K562 (cell line): ENCODE results near the gene KCNK3. TPM values are rescaled to one million over a fixed set of nuclear protein-coding genes. Genes with fewer than 3 reads are reported as not detected.
"Not testable (repeated sequence)": the region's sequence is repeated elsewhere in the genome, so short reads cannot be mapped to it uniquely, and the experiment has no call there.

Source experiments
- BCL6 ChIP-seq: fragments of 250-450 bp; sonication (Bioruptor Pico); IDR thresholded peaks from 2 replicates; pipeline ENCODE4 v1.4.0; 2020
- BCOR ChIP-seq: fragments of 450-650 bp; IDR thresholded peaks from 2 replicates; pipeline ENCODE4 v1.6.1; 2016
- CREB5 ChIP-seq: fragments of 250-450 bp; sonication (Bioruptor Pico); IDR thresholded peaks from 2 replicates; pipeline ENCODE4 v1.5.0; 2020; ENCODE audit warnings: mild to moderate bottlenecking
- DIDO1 ChIP-seq: fragments of 450-650 bp; IDR thresholded peaks from 2 replicates; pipeline ENCODE4 v1.6.1; 2016; ENCODE audit warnings: low read depth, missing biosample characterization, missing genetic modification characterization
- E2F3 ChIP-seq: fragments of 250-450 bp; sonication (Bioruptor Pico); IDR thresholded peaks from 2 replicates; pipeline ENCODE4 v1.4.0; 2020; ENCODE audit warnings: mild to moderate bottlenecking
- GABPA ChIP-seq: fragments of 200-800 bp; sonication (Bioruptor generic); conservative IDR thresholded peaks from 2 replicates; pipeline ENCODE4 v1.6.1; 2016; ENCODE audit warnings: low read depth, missing genetic modification characterization, missing compliant biosample characterization
- HDAC8 ChIP-seq: fragments of 450-650 bp; IDR thresholded peaks from 2 replicates; pipeline ENCODE4 v1.6.1; 2016; ENCODE audit warnings: mild to moderate bottlenecking, missing genetic modification characterization, moderate library complexity, missing compliant biosample characterization
- HMBOX1 ChIP-seq: sonication (generic); IDR thresholded peaks from 2 replicates; pipeline ENCODE4 v1.6.1; 2016
- IRF9 ChIP-seq: fragments of 450-650 bp; IDR thresholded peaks from 2 replicates; pipeline ENCODE4 v1.6.1; 2016; ENCODE audit warnings: missing biosample characterization, missing genetic modification characterization
- L3MBTL2 ChIP-seq: fragments of 450-650 bp; IDR thresholded peaks from 2 replicates; pipeline ENCODE4 v1.6.1; 2016; ENCODE audit warnings: mild to moderate bottlenecking, moderate library complexity
- NR2C2 ChIP-seq, 2 experiments: fragments of 200-800 bp in 1 of 2; sonication (Bioruptor generic) in 1 of 2; sonication (generic) in 1 of 2; formaldehyde crosslinking in 1 of 2; IDR thresholded peaks; 2 replicates each; pipeline versions ENCODE4 v1.6.1 to v1.8.0; 2016 to 2022; ENCODE audit warnings: mild to moderate bottlenecking in 1 of 2, missing compliant biosample characterization in 1 of 2, missing genetic modification characterization in 1 of 2, missing genetic modification reagents in 1 of 2
- RHOXF2B ChIP-seq: fragments of 250-450 bp; sonication (Bioruptor Pico); conservative IDR thresholded peaks from 2 replicates; pipeline ENCODE4 v1.5.1; 2021
- SLC30A9 ChIP-seq: fragments of 250-450 bp; sonication (Bioruptor Pico); IDR thresholded peaks from 2 replicates; pipeline ENCODE4 v1.8.0; 2022; ENCODE audit warnings: mild to moderate bottlenecking, moderate library complexity
- SMARCC2 ChIP-seq: fragments of 450-650 bp; IDR thresholded peaks from 2 replicates; pipeline ENCODE4 v1.6.1; 2017; ENCODE audit warnings: antibody characterized with exemption, moderate library complexity, mild to moderate bottlenecking, low read depth
- SPI1 ChIP-seq: IDR thresholded peaks from 2 replicates; pipeline ENCODE4 v1.6.1; 2011; ENCODE audit warnings: low read depth, low read length, control low read depth, borderline replicate concordance
- TCF3 ChIP-seq: sonication (generic); formaldehyde crosslinking; IDR thresholded peaks from 2 replicates; pipeline ENCODE4 v1.4.0; 2020; ENCODE audit warnings: mild to moderate bottlenecking, missing genetic modification reagents
- TEAD1 ChIP-seq, 2 experiments: fragments of 450-650 bp in 1 of 2; sonication (generic) in 1 of 2; formaldehyde crosslinking; IDR thresholded peaks; 2 replicates each; pipeline versions ENCODE4 v1.4.0 to v1.8.0; 2020 to 2022; ENCODE audit warnings: mild to moderate bottlenecking in 2 of 2, missing genetic modification reagents in 1 of 2
- TRIM24 ChIP-seq, 2 experiments: fragments of 450-650 bp; IDR thresholded peaks; 2 replicates each; pipeline ENCODE4 v1.6.1; 2016
- ZFX ChIP-seq: sonication (generic); formaldehyde crosslinking; IDR thresholded peaks from 2 replicates; pipeline ENCODE4 v1.8.0; 2022; ENCODE audit warnings: mild to moderate bottlenecking, missing genetic modification reagents, moderate library complexity
- ZNF133 ChIP-seq: fragments of 250-450 bp; sonication (Bioruptor Pico); IDR thresholded peaks from 2 replicates; pipeline ENCODE4 v1.4.0; 2020; ENCODE audit warnings: mild to moderate bottlenecking
- ZNF134 ChIP-seq: fragments of 250-450 bp; sonication (Bioruptor Pico); conservative IDR thresholded peaks from 2 replicates; pipeline ENCODE4 v1.4.0; 2020
- ZNF165 ChIP-seq: fragments of 250-450 bp; sonication (Bioruptor Pico); IDR thresholded peaks from 2 replicates; pipeline ENCODE4 v1.4.0; 2020; ENCODE audit warnings: borderline replicate concordance
- ZNF197 ChIP-seq: fragments of 200-800 bp; sonication (Bioruptor generic); IDR thresholded peaks from 2 replicates; pipeline ENCODE4 v1.6.1; 2016; ENCODE audit warnings: low read depth, missing genetic modification characterization, missing compliant biosample characterization
- ZNF696 ChIP-seq: fragments of 250-450 bp; sonication (Bioruptor Pico); conservative IDR thresholded peaks from 2 replicates; pipeline ENCODE4 v1.4.0; 2020; ENCODE audit warnings: mild to moderate bottlenecking, moderate library complexity
- polyA plus RNA-seq, 8 experiments: library from polyadenylated mRNA; depleted of rRNA in 4 of 8; stranded (reverse) in 5 of 8; unstranded in 3 of 8; fragments of >200 nt; fragmentation: Nextera tagmentation in 2 of 8; fragmentation: Illumina TruSeq in 1 of 8; extraction: Ambion mirVana in 2 of 8; extraction: Trizol in 1 of 8; gene quantifications; 2 replicates each; pipeline versions ENCODE4 v1.2.1 to v1.2.3, GENCODE V29; 2011 to 2014; ENCODE audit warnings: inconsistent platforms in 1 of 8, missing spikeins in 1 of 8
- total RNA-seq, 7 experiments: library from RNA; depleted of rRNA in 6 of 7; stranded (reverse); fragments of >200 nt in 6 of 7; fragmentation: Illumina TruSeq in 2 of 7; extraction: Trizol in 2 of 7; gene quantifications; 2 replicates each; pipeline versions ENCODE4 v1.2.1 to v1.2.3, GENCODE V29; 2011 to 2021; ENCODE audit warnings: low replicate concordance in 1 of 7
- TF ChIP-seq, protein P1 (sequence below): fragments of 450-650 bp; formaldehyde crosslinking; conservative IDR thresholded peaks from 2 replicates; pipeline ENCODE4 v1.4.0; 2022; ENCODE audit warnings: mild to moderate bottlenecking, missing genetic modification characterization

Gene KCNK3
- total and polyA plus RNA-seq, 9 of the 15 experiments (the other 6 are each of a cell fraction or from before 2014, with no cell fraction given) = 0.01 to 0.20 (median 0.07) TPM; not detected in 5

GRCh38 chr2:26749787-26750420, 57.4 kb downstream of the KCNK3 start (continued):
- TF ChIP-seq, protein P1, sequence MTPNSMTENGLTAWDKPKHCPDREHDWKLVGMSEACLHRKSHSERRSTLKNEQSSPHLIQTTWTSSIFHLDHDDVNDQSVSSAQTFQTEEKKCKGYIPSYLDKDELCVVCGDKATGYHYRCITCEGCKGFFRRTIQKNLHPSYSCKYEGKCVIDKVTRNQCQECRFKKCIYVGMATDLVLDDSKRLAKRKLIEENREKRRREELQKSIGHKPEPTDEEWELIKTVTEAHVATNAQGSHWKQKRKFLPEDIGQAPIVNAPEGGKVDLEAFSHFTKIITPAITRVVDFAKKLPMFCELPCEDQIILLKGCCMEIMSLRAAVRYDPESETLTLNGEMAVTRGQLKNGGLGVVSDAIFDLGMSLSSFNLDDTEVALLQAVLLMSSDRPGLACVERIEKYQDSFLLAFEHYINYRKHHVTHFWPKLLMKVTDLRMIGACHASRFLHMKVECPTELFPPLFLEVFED (CRISPR knock-in tag) = peak; percentile 28; the same call in 1 of the 2 replicates
- TF ChIP-seq SLC30A9 (CRISPR knock-in tag) (0 out of 2 replicates have a peak, but pooled peaks have one; percentile 76), TCF3 (peak; percentile 69), ZNF133 (CRISPR knock-in tag) (peak; percentile 89; the same call in 1 of the 2 replicates), GABPA (0 out of 2 replicates have a peak, but pooled peaks have one; percentile 27), HMBOX1 (peak; percentile 80), SMARCC2 (peak; percentile 60; the same call in 1 of the 2 replicates), ZNF134 (CRISPR knock-in tag) (peak; percentile 74), ZNF696 (0 out of 2 replicates have a peak, but pooled peaks have one; percentile 20), SPI1 (peak; percentile 48; the same call in 1 of the 2 replicates), BCL6 (CRISPR knock-in tag) (peak; percentile 87), TRIM24 (IDR thresholded peaks at IDR 0.05) (peak; percentile 44 to 72; a peak in 3 of 4 replicates), IRF9 (peak; percentile 92), ZFX (peak; percentile 63; the same call in 1 of the 2 replicates), BCOR (0 out of 2 replicates have a peak, but pooled peaks have one; percentile 36), DIDO1 (tag) (0 out of 2 replicates have a peak, but pooled peaks have one; percentile 63), NR2C2 (tag; IDR thresholded peaks at IDR 0.05) (peak; percentile 65), ZNF165 (CRISPR knock-in tag) (peak; percentile 75; the same call in 1 of the 2 replicates), ZNF197 (CRISPR knock-in tag) (peak; percentile 96), RHOXF2B (CRISPR knock-in tag) (peak; percentile 74; the same call in 1 of the 2 replicates), L3MBTL2 (peak; percentile 88), CREB5 (CRISPR knock-in tag) (peak; percentile 91; the same call in 1 of the 2 replicates), HDAC8 (peak; percentile 95), TEAD1 (CRISPR knock-in tag; IDR thresholded peaks at IDR 0.05) (peak in 1 of 2 experiments; percentile 93; a peak in 2 of 4 replicates), E2F3 (CRISPR knock-in tag) (peak; percentile 92)
- not testable (repeated sequence) for TF ChIP-seq NR2C2 (CRISPR knock-in tag; IDR thresholded peaks at IDR 0.05)
